ENCODE measurements around the gene MYO10.
"Not testable (repeated sequence)": the region's sequence is repeated elsewhere in the genome, so short reads cannot be mapped to it uniquely, and the experiment has no call there.

Gene MYO10

GRCh38 chr5:16883806-16884205 lies 52.3 kb downstream of the MYO10 start:
- DNase-seq, result no peak

GRCh38 chr5:16883176-16883575 lies 52.9 kb downstream of the MYO10 start:
- no peak for DNase-seq

DNA sequence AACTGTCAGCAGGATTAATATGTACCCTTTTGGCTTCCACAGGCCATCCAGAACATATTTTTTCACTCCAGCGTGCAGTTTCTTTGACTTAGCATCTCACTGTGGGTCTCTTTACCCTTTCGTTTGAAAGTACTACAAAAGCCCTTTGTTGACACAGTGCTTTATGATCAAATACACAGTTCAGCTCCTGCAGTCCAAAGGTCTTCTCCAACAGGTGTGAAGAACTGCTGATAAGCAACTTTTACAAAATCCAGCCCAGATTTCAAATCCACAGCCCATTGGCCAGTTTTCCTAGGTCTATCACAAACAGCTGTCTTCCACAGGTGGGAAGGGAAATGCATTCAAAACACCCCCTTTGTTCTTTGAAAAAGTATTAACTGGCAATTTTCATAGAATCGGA lies 54.8 kb downstream of the MYO10 start:
- DNase-seq, result no peak

DNA sequence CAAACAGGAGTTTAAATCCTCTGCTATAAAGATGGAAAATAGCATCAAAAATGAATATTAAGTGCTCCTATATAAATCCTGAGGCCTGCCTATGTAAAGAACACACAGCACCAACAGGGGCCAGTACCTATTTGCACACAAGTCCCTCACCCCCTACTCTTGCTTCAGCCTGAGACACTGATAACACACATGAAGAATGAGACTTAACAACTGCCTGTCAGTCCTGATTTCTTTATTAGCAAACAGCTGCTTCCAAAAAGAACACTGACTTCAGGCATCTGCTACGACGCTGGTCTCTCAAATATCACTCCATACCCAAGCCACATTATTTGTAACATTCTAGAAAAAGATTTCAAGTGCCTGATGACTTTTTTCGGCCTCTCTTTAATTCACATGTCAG lies 55.5 kb downstream of the MYO10 start:
- DNase-seq, result no peak

GRCh38 chr5:16879650-16880049 lies 56.4 kb downstream of the MYO10 start:
- no peak for DNase-seq

DNA sequence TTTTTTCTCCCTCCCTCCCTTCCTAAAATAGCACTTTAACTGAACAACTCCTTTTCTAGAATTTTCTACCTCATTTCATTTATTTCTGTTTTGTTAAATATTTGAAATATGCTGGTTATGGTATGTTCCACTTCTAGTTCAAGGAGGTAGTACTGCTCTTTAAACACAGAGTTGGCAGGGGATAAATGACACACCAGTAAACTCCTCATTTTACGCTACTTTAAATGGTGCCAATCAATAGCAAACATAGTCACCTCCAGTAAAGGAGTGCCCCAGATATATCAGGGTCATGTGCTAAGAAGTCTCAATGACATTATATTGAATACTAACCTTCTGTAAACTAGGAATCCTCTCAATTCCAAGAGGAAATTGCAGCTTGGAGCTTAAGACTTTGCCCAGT lies 56.9 kb downstream of the MYO10 start:
- no peak for DNase-seq

DNA sequence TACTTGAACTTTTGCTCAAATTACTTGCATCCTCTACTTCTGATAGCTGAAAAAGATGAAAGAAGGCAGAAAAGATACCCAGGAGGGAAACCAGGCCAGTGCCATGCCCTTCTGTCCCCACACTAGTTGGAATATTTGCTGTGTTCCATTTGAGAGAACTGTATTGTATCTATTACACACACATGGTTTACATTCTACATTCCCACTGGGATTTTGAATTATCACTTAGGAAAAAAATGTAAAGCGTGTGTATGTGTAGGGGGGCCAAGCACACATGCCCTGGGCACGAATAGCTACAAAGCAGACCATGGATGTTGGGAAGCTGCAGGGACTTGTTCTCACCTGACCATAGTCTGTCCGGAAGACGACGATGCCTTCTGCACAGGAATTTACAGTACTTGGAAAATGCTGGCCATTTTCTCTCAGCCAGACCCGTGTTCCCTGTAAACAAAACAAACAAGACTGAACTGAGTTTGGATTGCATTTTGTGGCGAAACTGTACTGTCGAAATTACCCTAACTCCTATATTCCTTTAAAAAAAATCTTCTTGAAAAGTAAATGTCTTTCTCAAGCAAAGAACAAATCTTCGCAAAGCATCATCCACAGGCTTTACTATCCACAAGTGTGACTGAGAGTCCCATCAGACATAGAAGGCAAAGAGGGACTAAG lies 58.7 kb downstream of the MYO10 start:
- no peak for DNase-seq

GRCh38 chr5:16874424-16874823 lies 61.7 kb downstream of the MYO10 start:
- DNase-seq, result not testable (repeated sequence)

DNA sequence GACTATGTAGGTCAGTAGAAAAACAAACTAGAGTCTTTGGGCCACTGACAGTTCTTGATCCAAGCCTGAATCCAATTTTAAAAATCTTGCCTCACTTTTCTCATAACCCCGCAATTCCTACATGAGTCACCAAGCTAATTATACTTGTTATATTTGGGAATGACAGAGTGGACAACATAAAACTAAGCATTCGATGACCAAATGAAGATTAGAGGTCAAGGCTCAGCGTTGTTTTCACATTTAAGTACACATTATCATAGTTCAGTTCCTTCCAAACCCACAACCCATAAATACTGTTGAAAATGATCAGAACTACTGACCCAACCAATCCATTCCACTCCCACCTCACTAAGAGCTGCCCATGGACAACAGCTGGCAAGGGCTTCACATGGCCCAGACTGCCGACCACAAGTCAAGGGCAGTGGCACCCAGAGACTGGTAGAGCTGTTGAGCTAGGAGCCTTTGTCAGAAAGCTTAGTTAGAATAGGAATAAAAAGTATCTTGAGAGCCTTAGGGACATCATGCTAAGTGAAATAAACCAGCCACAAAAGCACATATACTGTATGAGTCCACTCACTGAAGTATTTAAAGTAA lies 64.2 kb downstream of the MYO10 start:
- DNase-seq, result no peak

GRCh38 chr5:16870878-16871277 lies 65.2 kb downstream of the MYO10 start:
- DNase-seq, result no peak

DNA sequence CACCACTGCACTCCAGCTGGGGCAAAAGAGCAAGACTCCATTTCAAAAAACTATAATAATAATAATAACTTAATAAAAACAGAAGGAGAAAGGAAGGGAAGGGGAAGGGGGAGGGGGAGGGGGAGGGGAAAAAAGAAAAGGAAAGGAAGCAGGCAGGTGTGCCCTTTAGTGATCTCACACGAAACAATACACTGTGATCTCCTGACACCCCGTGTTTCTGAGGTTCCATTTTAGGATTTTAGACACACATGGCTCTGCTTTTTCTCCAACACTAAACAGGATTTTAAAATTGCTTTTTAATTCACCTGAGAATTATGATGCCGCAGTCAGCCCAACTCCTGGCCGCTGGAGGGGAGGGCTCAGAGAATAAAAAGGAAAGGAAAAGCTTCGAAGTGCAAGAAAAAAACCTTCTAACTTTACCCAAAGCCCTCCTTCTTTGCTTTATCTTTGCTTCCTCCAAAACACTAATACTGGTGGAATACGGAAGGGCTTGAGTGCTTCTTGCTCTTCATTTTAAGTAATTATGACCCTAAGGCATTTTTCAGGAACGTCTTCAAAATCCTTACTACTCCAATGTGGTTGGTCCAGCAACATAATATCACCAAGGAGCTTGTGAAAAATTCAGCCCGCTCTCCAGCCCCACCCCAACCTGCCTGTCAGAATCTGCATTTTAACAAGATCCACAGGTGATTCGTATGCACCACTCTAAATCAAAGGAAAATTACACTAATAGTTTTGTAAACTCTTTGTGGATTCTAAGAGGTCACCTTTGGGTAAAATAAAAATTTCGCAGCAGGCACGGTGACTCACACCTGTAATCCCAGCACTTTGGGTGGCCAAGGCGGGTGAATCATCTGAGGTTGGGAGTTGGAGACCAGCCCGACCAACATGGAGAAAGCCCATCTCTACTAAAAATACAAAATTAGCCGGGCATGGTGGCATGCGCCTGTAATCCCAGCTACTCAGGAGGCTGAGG lies 66.0 kb downstream of the MYO10 start:
- DNase-seq, result no peak

GRCh38 chr5:16867577-16867953 lies 68.5 kb downstream of the MYO10 start:
- DNase-seq, result no peak

DNA sequence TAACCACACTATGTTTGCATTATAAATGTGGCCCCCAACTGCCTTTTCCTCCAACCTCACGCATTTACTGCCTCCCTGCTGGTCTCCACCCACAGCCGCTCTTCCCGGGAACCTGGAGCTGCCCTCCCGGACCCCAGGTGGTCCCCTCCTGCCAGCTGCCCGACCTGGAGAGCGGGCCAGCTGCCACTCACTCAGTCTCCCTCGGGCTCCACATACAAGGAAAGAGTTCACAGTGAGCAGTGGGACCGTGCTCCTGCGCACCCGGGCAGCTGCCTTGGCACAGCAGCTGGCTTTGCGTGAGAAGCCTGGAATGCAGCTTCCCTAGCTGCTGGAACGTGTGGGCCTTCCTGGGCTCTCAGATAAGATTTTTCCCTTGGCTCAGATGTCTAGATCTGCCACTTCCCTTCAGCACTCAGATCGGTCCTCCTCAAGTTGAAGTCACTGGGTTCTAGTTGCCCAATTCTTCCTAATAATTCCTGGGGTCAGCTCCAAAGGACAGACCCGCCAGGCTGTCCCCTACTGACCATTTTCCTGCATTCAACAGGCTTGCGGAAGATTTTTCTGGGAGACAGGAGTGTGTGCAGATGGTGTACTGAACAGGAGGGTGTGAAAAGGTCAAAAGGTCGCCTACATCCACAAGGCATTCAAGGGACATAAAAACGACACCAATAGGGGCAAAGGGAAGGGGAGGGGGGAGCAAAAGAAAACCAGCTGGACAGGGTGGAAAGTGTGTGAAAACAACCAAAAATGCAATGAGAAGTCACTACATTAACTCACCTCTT lies 69.1 kb downstream of the MYO10 start:
- peak; percentile 58 for DNase-seq

DNA sequence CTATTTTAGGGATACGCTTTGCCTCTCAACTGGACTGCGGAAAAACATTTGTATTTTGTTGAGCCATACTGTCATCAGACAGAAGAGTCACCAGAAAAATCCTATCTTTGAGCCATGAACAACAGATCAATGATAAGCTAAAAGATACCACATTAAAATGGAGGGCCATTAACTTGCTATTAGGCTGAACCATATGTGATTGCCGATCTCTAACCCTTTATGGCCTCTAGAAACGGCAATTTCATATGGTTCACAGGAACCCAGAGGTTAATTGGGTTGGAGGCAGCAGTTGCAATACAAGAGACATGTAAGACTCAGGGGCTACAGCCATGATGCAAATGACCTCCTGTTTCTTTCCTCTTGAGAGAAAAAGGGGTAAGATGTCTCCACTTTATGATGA lies 69.8 kb downstream of the MYO10 start:
- DNase-seq, result no peak

DNA sequence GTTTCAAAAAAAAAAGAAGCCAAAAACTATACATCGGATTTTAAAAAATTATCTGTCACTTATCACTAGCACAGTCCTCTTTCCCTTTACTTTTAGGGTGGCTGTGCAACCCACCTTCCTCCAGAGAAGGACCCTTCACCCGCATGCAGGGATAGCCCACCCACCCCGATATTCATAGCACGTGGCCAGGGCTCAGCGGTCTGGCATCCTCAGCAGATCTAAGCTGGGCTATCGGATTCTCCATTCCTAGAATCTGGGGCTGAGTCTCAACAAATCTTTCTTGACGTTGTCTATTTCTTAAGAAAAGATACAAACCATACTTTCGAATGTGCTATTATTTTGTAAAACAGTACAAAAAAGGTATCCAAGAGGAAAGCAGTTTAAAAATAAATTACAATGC lies 70.9 kb downstream of the MYO10 start:
- DNase-seq, result no peak

- no peak for DNase-seq
Measured at GRCh38 chr5:16864631-16865131, 71.4 kb downstream of the MYO10 start.

GRCh38 chr5:16863469-16863946 lies 72.6 kb downstream of the MYO10 start:
- no peak for DNase-seq

DNA sequence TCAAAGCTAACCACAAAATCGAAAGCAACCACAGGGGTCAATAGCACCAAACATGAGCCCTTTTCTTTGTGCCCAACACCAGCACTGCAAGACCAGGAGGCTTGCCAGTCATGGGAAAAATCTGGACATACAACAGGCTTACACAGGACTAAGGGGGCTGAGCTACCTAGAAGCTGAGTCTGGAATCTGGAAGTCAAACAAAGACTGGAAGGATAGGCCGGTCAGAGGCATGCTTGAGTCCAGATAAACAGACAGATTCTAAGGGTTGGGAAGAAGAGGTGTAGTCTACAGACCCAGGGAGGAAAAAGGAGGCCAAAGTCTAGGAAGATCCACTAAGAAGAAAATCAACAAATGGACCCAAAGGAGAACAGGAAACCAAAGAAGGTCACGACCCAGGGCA lies 73.3 kb downstream of the MYO10 start:
- DNase-seq, result no peak

DNA sequence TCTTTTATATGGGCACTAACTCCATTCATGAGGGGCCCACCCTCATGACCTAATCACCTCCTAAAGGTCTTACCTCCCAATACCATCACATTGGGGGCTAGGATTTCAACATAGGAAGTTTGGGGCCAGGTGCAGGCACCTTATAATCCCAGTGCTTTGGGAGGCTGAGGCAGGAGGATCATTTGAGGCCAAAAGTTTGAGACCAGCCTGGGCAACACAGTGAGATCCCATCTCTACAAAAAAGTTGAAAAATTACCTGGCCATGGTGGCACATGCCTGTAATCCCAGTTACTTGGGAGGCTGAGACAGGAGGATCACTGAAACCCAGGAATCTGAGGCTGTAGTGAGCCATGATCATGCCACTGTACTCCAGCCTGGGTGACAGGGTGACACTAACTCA lies 76.7 kb downstream of the MYO10 start:
- no peak for DNase-seq

DNA sequence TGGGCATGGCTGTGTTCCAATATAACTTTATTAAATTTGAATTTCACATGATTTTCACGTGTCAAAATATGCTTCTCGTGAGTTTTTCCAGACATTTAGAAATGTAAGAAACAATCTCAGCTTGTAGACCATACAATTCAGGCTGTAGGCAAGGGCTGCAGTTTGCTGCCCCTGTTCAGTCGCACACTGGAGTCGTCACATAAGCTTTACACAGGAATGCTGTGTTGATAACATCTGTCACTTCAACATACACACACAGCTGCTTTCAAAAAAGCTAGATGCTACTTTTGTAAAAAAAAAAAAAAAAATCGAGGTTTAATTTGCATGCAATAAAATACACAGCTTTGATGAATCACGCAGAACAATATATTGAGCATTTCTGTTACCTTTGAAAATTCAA lies 77.9 kb downstream of the MYO10 start:
- no peak for DNase-seq

DNA sequence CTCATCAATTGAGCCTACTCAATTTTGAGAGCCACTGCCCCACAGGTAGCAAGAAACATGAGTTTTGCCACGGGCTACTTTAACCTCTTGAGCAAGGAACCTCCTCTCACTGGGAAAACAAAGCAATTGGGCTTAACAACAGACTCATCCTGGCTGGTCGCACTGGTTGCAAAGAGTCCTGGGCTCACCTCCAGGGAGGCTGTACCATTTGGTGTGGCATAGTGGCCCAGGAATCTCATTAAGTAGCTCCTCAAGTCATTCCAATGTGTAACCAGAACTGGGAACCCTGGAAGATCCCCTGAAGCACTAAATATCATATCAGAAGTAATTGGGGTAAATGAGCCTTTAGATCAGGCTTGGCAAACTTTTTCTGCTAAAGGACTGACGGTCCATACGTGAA lies 78.5 kb downstream of the MYO10 start:
- DNase-seq, result no peak

GRCh38 chr5:16856531-16856930 lies 79.6 kb downstream of the MYO10 start:
- DNase-seq, result peak; percentile 90

- no peak for DNase-seq
Measured at GRCh38 chr5:16855898-16856297, 80.2 kb downstream of the MYO10 start.
